Renal cortical epithelial cell (primary cell): ENCODE measurements around the gene STING1. TPM values are rescaled to one million over a fixed set of nuclear protein-coding genes. Genes with fewer than 3 reads are reported as not detected.

Experiments used
- DNase-seq: peaks from one replicate; pipeline ENCODE4 v3.0.0-alpha.2; 2011; ENCODE audit warnings: low read depth
- total RNA-seq: library from RNA; depleted of rRNA; stranded (reverse); fragments of >200 nt; gene quantifications from 2 replicates; pipeline ENCODE4 v1.2.3, GENCODE V29; 2014

Gene STING1
- total RNA-seq, 1 donor from 2014 or later: 12.4 TPM

DNA sequence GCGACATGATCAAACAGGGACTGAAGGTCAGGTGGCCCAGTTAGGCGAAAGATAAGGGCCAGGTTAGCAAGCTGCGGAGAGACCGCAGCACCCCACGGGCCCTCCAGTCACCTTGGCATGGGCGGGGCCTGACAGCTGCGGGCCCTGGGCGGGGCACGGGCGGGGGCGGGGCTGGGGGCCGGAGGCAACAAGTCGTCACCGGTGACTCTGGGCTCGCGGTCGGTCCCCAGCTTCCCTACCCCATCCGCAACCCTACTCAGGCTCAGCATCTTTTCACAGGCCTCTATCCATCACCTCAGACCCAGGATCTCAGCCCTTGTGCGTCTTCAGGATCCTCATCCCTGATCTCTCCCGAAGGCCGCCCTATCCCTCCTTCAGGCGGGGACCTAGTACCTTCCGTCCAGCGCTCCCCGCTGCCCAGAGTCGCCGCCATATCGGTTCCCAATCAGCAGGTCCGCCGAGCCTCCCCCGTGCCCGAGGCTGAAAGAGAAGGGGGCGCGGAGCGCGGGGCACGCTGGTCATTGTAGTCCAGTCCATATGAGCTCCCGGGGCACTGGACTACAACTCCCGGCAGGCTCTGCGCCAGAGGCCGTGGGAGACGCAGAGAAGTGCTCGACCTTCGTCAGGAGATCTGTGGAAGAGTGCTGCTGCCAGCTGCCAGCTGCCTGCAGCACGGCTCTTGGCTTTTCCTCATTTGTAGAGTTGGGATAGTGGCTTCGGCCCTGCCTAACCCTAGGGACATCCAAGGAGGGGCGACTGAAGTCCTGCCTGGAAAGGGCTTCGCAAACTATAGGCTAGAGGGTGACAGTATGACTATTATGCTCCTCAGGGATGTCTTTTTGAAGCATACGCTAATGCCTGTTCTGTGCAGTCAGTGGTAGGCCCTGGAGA, 43.3 kb downstream of the STING1 start, which contains the start of gene DNAJC18:
Gene DNAJC18 (minus strand): TSS at position 513 of the 891 bp plus-strand sequence. CDS start 80 bp downstream, at position 433.
- peak; percentile 70 for DNase-seq

DNA sequence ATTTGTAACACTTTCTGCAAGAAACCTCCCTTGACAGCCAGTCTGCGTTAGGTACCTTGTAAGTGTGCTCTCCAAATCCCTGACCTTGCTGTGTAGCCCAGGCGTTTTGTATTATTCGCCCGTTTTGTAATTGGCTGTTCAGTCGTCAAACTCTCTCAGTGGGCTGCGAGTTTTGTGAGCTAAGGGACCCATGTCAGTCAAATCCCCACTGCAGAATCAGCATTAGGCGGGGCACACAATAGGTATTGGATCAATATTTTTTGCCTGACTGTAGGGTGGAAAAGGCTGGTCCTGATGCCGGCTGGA, 43.9 kb downstream of the STING1 start:
- DNase-seq: no peak

DNA sequence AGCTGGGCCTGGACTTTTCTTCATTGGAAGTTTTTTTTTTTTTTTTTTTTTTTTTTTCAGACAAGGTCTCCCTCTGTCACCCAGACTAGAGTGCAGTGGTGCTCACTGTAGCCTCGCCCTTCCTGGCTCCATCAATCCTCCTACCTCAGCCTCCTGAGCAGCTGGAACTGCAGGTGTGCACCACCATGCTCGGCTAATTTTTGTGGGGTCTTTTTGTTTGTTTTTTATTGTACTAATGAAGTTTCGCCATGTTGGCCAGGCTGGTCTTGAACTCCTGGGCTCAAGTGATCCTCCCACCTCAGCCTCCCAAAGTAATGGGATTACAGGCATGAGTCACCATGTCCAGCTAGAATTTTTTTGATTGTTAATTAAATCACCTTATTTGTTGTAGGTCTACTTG, 46.9 kb downstream of the STING1 start:
- DNase-seq: no peak

DNA sequence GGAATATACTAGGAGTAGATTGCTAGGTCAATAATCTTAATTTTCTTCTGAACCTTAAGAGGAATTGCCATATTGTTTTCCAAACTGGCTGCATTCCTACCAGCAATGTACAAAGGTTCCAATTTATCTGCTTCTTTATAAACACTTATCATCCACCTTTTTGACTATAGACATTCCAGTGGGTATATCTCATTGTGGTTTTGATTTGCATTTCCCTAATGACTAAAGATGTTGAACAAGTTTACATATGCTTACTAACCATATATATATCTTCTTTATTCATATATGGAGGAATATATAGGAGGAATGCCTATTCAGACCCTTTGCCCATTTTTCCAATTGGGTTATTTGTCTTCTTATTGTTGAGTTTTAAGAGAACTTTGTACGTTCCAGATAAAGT, 50.9 kb downstream of the STING1 start:
- no peak for DNase-seq

DNA sequence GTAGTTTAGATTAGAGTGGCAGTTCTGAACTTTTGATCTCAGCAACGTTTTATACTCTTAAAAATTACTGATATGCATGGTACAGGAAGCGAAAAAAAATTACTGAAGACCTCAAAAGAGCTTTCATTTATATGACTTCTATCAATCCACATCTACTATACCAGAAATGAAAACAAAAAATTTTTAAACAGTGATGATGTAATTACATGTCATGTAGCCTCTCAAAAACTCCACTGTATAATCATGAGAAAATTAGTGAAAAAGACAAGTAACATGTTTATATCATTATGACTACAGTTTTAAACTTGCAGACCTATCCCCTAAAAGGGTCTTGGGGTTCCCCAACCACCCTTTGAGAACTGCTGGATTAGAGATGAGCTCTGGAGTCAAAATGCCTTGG, 52.5 kb downstream of the STING1 start:
- no peak for DNase-seq

DNA sequence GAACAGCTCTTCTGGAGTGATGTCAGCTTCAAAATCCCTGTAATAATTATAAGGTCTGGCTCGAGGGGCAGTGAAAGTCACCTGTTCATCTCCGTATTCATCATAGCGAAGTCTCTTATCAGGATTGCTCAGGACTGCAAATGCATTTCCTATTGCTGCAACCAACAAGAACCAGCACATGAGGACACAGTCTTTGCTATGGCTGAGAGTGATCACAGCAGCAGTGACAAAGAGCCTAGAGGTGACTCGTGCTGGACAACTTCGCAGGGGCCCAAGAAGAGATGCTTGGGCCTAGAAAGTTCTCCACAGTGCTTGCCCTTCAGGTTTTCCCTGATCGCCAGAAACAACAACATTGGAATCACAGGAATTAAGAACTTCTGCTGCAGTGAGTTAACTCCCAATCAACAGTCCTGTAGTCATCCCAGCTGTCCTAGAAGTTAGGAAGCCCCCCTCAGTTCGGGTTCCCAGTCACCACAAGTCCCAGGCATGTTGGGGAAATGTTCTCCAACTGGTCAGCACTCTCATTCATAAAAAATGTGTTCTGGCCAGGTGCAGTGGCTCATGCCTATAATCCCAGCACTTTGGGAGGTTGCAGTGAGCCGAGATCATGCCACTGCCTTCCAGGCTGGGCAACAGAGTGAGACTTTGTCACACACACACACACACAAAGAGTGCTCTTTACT, 56.2 kb downstream of the STING1 start:
- no peak for DNase-seq

Other genes with a start within 250 kb of the STING1 start
- 280 and 486 TPM in 2 replicates for gene MATR3, start 189.0 kb downstream of the STING1 start, total RNA-seq
- 62.3 and 110 TPM in 2 replicates for gene PAIP2, start 140.9 kb downstream of the STING1 start, total RNA-seq
- 1.4 and 3.0 TPM in 2 replicates for gene SLC23A1, start 99.5 kb downstream of the STING1 start, total RNA-seq
- not detected in 2 replicates for gene MZB1, start 92.8 kb downstream of the STING1 start, total RNA-seq
- gene PROB1, start 87.7 kb downstream of the STING1 start, total RNA-seq: 0.52 and 2.8 TPM in 2 replicates
- 6.6 and 6.9 TPM in 2 replicates for gene SPATA24, start 78.7 kb downstream of the STING1 start, total RNA-seq
- 6.3 and 11.1 TPM in 2 replicates for gene DNAJC18, start 43.2 kb downstream of the STING1 start, total RNA-seq
- gene ECSCR, start 20.0 kb downstream of the STING1 start, total RNA-seq: 0.17 and 0.40 TPM in 2 replicates
- gene SMIM33, start 11.8 kb downstream of the STING1 start, total RNA-seq: not detected in 2 replicates
- 78.2 and 86.7 TPM in 2 replicates for gene UBE2D2, start 78.6 kb upstream of the STING1 start, total RNA-seq
- gene CXXC5, start 165.6 kb upstream of the STING1 start, total RNA-seq: 187 and 252 TPM in 2 replicates